GM21786 (cell line): Measurements from ENCODE around the gene ARMC8.

ENCODE experiments used
- ATAC-seq: cut with Tn5 transposase; IDR thresholded peaks from one replicate; pipeline ENCODE4 v1.9.1; 2021; ENCODE audit not compliant: unreplicated experiment

ARMC8 gene

DNA sequence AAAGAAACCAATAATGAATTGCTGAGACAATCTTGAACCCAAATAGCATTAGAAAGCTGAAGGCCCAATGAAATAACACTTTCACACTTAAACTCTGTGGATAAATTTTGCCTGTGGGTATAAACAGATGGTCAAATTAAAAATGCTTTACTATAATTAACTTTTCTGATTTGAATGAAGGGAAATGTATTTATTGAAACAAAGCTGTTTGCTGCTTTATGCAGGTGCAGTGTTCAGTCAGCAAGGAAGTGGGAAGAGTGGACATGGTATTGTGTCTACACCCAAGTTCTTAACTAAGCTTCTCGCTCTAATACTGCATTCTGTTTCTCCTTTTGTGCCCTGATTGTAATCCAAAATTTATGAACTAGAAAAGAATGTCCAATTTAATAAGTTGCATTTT, 110.8 kb downstream of the ARMC8 start:
- ATAC-seq = no peak

DNA sequence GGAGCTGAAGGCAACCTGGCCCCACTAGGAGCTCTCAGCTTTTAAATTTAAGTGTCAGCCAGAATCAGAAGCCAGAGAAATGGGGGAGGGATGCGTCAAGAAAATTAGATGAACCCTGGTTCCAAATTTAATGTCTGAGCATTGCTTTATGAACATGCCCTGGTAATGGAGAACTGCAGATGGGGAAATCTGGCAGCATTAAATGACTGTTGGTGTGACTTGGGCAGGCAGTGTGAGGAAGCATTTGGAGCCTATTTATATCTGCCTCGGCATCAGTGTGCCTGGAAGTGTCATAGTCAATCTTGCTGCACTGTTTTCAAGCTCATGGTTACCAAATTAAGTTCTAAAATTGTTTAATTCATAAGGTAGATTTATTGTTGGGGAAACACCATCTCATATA, 113.5 kb downstream of the ARMC8 start:
- no peak for ATAC-seq

- ATAC-seq = no peak
These were observed 116.4 kb downstream of the ARMC8 start for GRCh38 chr3:138303474-138303873.

DNA sequence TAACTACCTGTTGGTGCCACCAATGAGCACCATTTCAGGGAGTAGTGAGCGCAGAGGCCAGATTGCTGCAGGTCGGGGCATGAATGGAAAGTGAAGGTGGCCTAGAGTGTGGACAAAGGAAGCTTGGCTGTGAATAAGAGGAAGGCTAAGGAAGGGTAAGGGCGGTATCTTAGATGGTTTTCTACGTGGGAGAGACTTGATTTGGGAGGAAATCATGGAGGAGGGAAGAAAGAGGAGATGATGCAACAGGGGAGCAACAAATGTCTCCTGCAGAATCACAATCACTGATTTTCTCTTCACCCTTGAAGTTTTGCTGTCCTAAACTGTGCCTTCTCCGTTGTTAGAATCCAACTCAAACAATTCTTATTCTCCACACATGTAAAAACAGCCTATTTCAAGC, 120.8 kb downstream of the ARMC8 start:
- no peak for ATAC-seq

GRCh38 chr3:138308783-138309182, 121.7 kb downstream of the ARMC8 start:
- ATAC-seq = no peak

DNA sequence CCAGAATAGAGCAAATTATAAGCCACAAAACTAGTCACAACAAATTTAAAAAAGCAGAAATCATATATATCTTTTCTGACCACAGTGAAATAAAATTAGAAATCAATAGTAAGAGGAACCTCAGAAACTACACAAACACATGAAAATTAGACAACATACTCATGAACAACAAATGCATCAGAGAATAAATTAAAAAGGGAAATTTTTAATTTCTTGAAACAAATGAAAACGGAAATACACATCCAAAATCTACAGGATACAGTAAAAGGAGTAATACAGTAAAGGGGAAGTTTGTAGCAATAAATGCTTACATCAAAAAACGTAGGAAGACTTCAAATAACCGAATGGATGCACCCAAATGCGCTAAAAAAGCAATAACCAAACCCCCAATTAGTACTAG, 123.4 kb downstream of the ARMC8 start:
- ATAC-seq = no peak

- ATAC-seq = no peak
These were observed 127.7 kb downstream of the ARMC8 start for GRCh38 chr3:138314751-138315150.

GRCh38 chr3:138317687-138318086, 130.6 kb downstream of the ARMC8 start:
- ATAC-seq = no peak

- no peak for ATAC-seq
These were observed 136.9 kb downstream of the ARMC8 start for GRCh38 chr3:138323971-138324370.

GRCh38 chr3:138325990-138326389, 138.9 kb downstream of the ARMC8 start:
- no peak for ATAC-seq

- ATAC-seq = no peak
These were observed 139.9 kb downstream of the ARMC8 start for GRCh38 chr3:138326866-138327595.

- no peak for ATAC-seq
These were observed 140.7 kb downstream of the ARMC8 start for GRCh38 chr3:138327831-138328230.

DNA sequence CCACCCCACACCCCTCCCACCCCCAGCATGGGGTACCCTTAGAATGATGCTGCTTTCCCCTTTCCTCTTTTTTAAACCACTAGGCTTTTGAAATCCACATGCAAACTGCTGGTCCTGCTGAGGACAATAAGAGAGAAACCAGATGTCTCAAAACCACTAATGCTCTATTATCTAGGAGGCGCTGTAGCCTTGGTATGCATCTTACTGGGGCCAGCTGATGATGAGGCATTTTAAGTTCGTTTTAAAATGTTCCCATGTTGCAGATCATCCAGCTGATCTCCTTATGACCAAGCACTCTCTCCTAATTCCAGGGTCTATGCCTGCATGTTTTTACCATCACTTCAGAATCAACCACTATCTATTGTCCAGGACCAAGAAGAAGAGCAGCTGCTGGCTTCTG, 141.2 kb downstream of the ARMC8 start:
- ATAC-seq = no peak

DNA sequence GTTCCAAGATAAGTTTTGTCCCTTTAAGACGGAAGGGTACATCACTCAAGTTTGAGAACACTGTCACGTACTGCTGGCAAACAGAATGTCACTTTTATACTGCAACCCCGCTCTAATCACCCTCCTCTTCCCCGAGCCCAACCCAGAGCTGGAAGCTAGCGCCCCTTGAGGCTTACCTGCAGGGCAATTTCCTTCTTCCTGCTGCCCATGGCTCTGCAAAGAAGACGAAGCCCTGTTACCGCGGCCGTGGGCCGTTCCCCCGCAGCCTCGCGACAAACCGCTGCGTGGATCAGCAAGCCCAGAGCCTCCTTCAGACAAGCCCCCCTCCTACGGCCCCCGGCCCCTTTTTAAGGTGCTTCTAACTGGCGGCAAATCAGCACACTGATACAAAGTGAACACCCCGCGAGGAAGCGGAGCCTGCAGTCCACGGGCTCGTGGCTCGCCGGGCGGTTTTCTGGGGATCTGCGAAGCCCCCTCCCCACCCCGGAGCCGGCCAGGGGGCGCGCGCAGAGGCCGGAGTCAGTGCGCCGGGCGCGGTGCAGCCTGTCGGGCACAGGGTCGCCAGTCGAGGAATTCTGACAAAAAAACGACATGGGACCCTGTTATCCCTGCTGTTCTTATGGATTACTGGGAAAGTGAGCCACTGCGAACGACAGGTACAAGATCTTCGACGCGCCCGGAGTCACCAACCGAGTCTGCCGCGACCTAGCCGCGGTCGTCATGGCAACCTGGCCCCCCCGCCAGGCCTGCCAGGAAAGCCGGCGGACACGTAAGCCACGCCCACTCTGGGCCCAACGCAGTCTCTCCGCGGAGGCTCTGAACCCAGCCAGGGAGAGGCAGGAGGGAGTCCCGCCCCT, 142.3 kb downstream of the ARMC8 start, which contains the start of gene NME9:
Gene NME9 (minus strand): TSS at position 725 of the 857 bp plus-strand sequence. CDS start 516 bp downstream, at position 209.
- peak; percentile 71 for ATAC-seq

DNA sequence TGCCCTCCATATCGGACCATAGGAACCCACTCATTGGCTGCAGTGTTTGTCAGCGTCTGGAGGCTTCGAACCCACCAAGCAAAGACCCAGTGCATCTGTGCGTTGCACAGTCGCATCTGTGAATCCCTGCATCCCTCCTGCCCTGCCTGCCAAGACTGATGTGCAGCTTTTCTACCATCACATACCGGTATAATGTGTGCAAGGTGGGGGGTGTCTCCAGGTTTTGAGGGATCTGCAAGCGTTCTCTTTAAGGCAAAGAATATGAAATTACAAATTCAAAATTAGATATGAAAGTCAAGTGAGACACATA, 142.8 kb downstream of the ARMC8 start:
- no peak for ATAC-seq

DNA sequence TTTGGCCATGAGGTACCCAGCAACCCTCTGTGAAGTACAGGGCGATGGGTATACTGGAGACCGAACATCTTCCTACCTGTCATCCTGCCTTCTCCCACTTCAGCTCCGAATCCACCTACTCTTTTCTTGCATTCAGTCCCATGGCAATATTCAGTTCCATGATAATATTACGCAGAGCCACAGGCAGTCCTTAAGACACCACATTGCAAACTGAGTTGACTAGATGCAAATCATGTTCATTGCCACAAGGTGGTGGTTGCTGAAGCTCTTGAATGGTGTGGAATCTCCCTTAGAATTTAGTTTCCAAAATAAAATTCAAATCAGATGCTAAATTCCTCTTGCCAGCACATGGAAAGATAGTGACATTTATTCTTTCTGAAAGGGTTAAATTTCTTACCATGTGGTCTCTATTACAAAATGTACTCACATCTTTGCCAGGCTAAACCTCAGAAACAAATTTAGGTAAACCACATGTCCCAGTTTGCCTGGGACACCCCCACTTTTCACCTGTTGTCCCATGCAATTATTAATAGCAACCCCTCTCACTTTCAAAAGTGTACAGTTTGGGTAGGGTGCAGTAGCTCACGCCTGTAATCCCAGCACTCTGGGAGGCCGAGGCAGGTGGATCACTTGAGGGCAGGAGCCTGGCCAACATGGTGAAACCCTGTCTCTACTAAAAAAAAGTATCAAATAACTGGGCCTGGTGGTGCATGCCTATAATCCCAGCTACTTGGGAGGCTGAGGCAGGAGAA, 144.2 kb downstream of the ARMC8 start:
- no peak for ATAC-seq

- ATAC-seq = no peak
These were observed 145.5 kb downstream of the ARMC8 start for GRCh38 chr3:138332472-138333073.

GRCh38 chr3:138334608-138335007, 147.5 kb downstream of the ARMC8 start:
- no peak for ATAC-seq

- no peak for ATAC-seq
These were observed 149.4 kb downstream of the ARMC8 start for GRCh38 chr3:138336454-138336999.

DNA sequence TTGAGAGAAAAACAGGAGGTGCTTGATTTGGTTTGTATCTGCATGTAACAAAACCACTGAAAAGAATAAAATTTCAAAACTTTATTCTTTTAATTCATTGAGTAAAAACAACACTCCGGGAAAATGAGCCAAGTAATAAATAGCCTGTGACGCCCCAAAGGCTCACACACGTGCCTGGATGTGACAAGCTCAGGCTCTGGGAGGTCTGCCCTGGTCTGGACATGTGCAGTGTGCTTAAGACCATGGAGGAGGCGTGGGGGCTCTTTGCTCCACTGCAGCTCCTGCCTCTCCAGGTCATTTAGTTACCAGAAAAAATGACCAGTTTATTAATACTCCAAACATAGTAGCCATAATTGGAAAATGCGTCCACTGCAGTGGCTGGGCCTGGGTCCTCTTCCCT, 151.1 kb downstream of the ARMC8 start:
- no peak for ATAC-seq

- ATAC-seq = no peak
These were observed 151.7 kb downstream of the ARMC8 start for GRCh38 chr3:138338811-138339210.
